WI38 (cell line): ENCODE results near the gene SLC30A2.

Experiments
- H3K4me3 ChIP-seq: 2 replicates; pipeline ENCODE4 v1.5.1; 2011; ENCODE audit warnings: low read depth, mild to moderate bottlenecking, control low read depth, low read length
- CTCF ChIP-seq: IDR thresholded peaks from 2 replicates; pipeline ENCODE4 v1.5.1; 2012; ENCODE audit warnings: low read depth, mild to moderate bottlenecking, control low read depth, low read length

The SLC30A2 gene

GRCh38 chr1:26078286-26079177, 32.6 kb upstream of the SLC30A2 start:
- no peak for TF ChIP-seq CTCF
- no peak overlapping the region for H3K4me3 ChIP-seq

- no peak overlapping the region for H3K4me3 ChIP-seq
- no peak for TF ChIP-seq CTCF
Measured at GRCh38 chr1:26077524-26077923, 31.6 kb upstream of the SLC30A2 start.

- no peak for TF ChIP-seq CTCF
- no peak overlapping the region for H3K4me3 ChIP-seq
Measured at GRCh38 chr1:26075421-26076144, 29.7 kb upstream of the SLC30A2 start.

GRCh38 chr1:26072305-26072704, 26.4 kb upstream of the SLC30A2 start:
- TF ChIP-seq CTCF, result no peak
- no peak overlapping the region for H3K4me3 ChIP-seq

- no peak for TF ChIP-seq CTCF
- H3K4me3 ChIP-seq, result no peak overlapping the region
Measured at GRCh38 chr1:26070963-26071342, 25.0 kb upstream of the SLC30A2 start.

GRCh38 chr1:26070296-26070962, 24.5 kb upstream of the SLC30A2 start:
- H3K4me3 ChIP-seq, result no peak overlapping the region
- no peak for TF ChIP-seq CTCF
